Limb (tissue), 2 donors: Measurements from ENCODE around the gene RFTN2.
"Not testable (repeated sequence)": the region's sequence is repeated elsewhere in the genome, so short reads cannot be mapped to it uniquely, and the experiment has no call there.

ENCODE experiments used
- DNase-seq, 2 donors: peaks; one replicate each; pipeline ENCODE4 v3.0.0-alpha.2; 2016; ENCODE audit errors: extremely low spot score in 2 of 2

The RFTN2 gene

GRCh38 chr2:197675246-197675645, at the start of gene RFTN2:
Gene RFTN2 (minus strand): TSS chr2:197675587. CDS start chr2:197675458, 129 bp downstream.
- peak; percentile 25 to 34 for DNase-seq

- no peak for DNase-seq
Measured at GRCh38 chr2:197717863-197718262, 42.5 kb upstream of the RFTN2 start.

- DNase-seq = no peak
Measured at GRCh38 chr2:197713271-197713670, 37.9 kb upstream of the RFTN2 start.

GRCh38 chr2:197711578-197711977, 36.2 kb upstream of the RFTN2 start:
- no peak for DNase-seq

GRCh38 chr2:197710424-197711042, 35.1 kb upstream of the RFTN2 start:
- DNase-seq = no peak

GRCh38 chr2:197709140-197709539, 33.8 kb upstream of the RFTN2 start:
- not testable (repeated sequence) for DNase-seq

- DNase-seq = no peak
Measured at GRCh38 chr2:197708331-197708730, 32.9 kb upstream of the RFTN2 start.

GRCh38 chr2:197707316-197708213, 32.2 kb upstream of the RFTN2 start:
- peak in 1 of 2 donors; percentile 64 for DNase-seq

GRCh38 chr2:197706839-197707207, 31.4 kb upstream of the RFTN2 start:
- no peak for DNase-seq

- DNase-seq = no peak
Measured at GRCh38 chr2:197705912-197706838, 30.8 kb upstream of the RFTN2 start.

GRCh38 chr2:197705121-197705911, 29.9 kb upstream of the RFTN2 start, which contains the start of gene MARS2:
Gene MARS2 (plus strand): TSS chr2:197705369. CDS start chr2:197705406, 37 bp downstream.
- DNase-seq = peak; percentile 95 to 96

- no peak for DNase-seq
Measured at GRCh38 chr2:197704434-197705120, 29.2 kb upstream of the RFTN2 start.

GRCh38 chr2:197700960-197701359, 25.6 kb upstream of the RFTN2 start:
- DNase-seq = no peak

- not testable (repeated sequence) for DNase-seq
Measured at GRCh38 chr2:197699724-197700123, 24.3 kb upstream of the RFTN2 start.

GRCh38 chr2:197696571-197696970, 21.2 kb upstream of the RFTN2 start:
- not testable (repeated sequence) for DNase-seq

GRCh38 chr2:197695971-197696370, 20.6 kb upstream of the RFTN2 start:
- DNase-seq = not testable (repeated sequence)

GRCh38 chr2:197695206-197695605, 19.8 kb upstream of the RFTN2 start:
- not testable (repeated sequence) for DNase-seq

GRCh38 chr2:197677483-197677882, 2.1 kb upstream of the RFTN2 start:
- no peak for DNase-seq

- no peak for DNase-seq
Measured at GRCh38 chr2:197677056-197677455, 1.7 kb upstream of the RFTN2 start.

GRCh38 chr2:197675711-197676188, 363 bp upstream of the RFTN2 start:
- peak; percentile 70 to 84 for DNase-seq
